WTC11 (cell line): ENCODE results near the gene GABBR1. TPM values are rescaled to one million over a fixed set of nuclear protein-coding genes. Genes with fewer than 3 reads are reported as not detected.

Experiments used
- ATAC-seq: fragments of 200-7000 bp; cut with Tn5 transposase; 2 replicates; pipeline ENCODE4 v1.10.0; 2021; ENCODE audit warnings: mild to moderate bottlenecking, moderate library complexity
- CTCF ChIA-PET: fragments of 300-600 bp; sonication (Branson Sonifier 250); formaldehyde crosslinking; loops from one replicate; lab custom pipeline; 2021; ENCODE audit warnings: antibody characterized with exemption; lab: Charles Lee
- POLR2A ChIA-PET: fragments of 350-600 bp; sonication (Branson Sonifier 250); formaldehyde crosslinking; loops from one replicate; lab custom pipeline; 2021; ENCODE audit warnings: antibody characterized with exemption; lab: Charles Lee
- DNase-seq: peaks from one replicate; pipeline ENCODE4 v3.0.0; 2021; ENCODE audit warnings: low spot score
- H3K27ac Mint-ChIP-seq: 2 replicates; pipeline ENCODE4 v1.8.0; 2021; ENCODE audit warnings: mixed read lengths
- H3K27me3 Mint-ChIP-seq: 2 replicates; pipeline ENCODE4 v1.8.0; 2021; ENCODE audit warnings: low read depth, mild to moderate bottlenecking, moderate library complexity, mixed read lengths
- H3K36me3 Mint-ChIP-seq: 2 replicates; pipeline ENCODE4 v1.8.0; 2021; ENCODE audit warnings: mixed read lengths
- H3K4me1 Mint-ChIP-seq: 2 replicates; pipeline ENCODE4 v1.8.0; 2022; ENCODE audit warnings: mixed read lengths
- H3K4me3 Mint-ChIP-seq: 2 replicates; pipeline ENCODE4 v1.8.0; 2021; ENCODE audit warnings: mild to moderate bottlenecking, moderate library complexity, mixed read lengths
- H3K9me3 Mint-ChIP-seq: 2 replicates; pipeline ENCODE4 v1.8.0; 2021; ENCODE audit warnings: mixed read lengths
- ELF4 ChIP-seq: sonication (generic); formaldehyde crosslinking; IDR thresholded peaks from 2 replicates; pipeline ENCODE4 v1.8.1; 2022; ENCODE audit warnings: low read depth, mild to moderate bottlenecking, moderate library complexity, missing genetic modification reagents
- ETV6 ChIP-seq: sonication (generic); formaldehyde crosslinking; IDR thresholded peaks from 2 replicates; pipeline ENCODE4 v1.8.1; 2022; ENCODE audit warnings: mild to moderate bottlenecking, missing genetic modification reagents
- GABPB1 ChIP-seq: sonication (generic); formaldehyde crosslinking; IDR thresholded peaks from 2 replicates; pipeline ENCODE4 v1.8.1; 2023; ENCODE audit warnings: mild to moderate bottlenecking, missing genetic modification reagents
- JUN ChIP-seq: sonication (generic); formaldehyde crosslinking; IDR thresholded peaks from 2 replicates; pipeline ENCODE4 v1.8.0; 2023; ENCODE audit warnings: mild to moderate bottlenecking, missing genetic modification reagents
- TEAD1 ChIP-seq: sonication (generic); formaldehyde crosslinking; IDR thresholded peaks from 2 replicates; pipeline ENCODE4 v1.8.0; 2022; ENCODE audit warnings: mild to moderate bottlenecking, missing genetic modification reagents
- ZNF138 ChIP-seq: sonication (generic); formaldehyde crosslinking; conservative IDR thresholded peaks from 2 replicates; pipeline ENCODE4 v1.8.1; 2022; ENCODE audit warnings: mild to moderate bottlenecking, moderate library complexity, missing genetic modification reagents
- ZNF232 ChIP-seq: sonication (generic); formaldehyde crosslinking; IDR thresholded peaks from 2 replicates; pipeline ENCODE4 v1.8.0; 2022; ENCODE audit warnings: mild to moderate bottlenecking, missing genetic modification reagents
- ZNF671 ChIP-seq: fragments of 250-450 bp; sonication (Bioruptor Pico); IDR thresholded peaks from 2 replicates; pipeline ENCODE4 v1.8.0; 2021; ENCODE audit warnings: mild to moderate bottlenecking
- total RNA-seq: library from RNA; stranded (reverse); gene quantifications from 3 replicates; pipeline ENCODE4 v1.2.3, GENCODE V29; 2021
- TF ChIP-seq, protein P1 (sequence below): fragments of 250-450 bp; sonication (Bioruptor Pico); IDR thresholded peaks from 2 replicates; pipeline ENCODE4 v1.9.0; 2021; ENCODE audit warnings: mild to moderate bottlenecking
- TF ChIP-seq, protein P2 (sequence below): sonication (generic); formaldehyde crosslinking; IDR thresholded peaks from 2 replicates; pipeline ENCODE4 v1.8.1; 2022; ENCODE audit warnings: mild to moderate bottlenecking, missing genetic modification reagents, moderate library complexity, borderline replicate concordance
- TF ChIP-seq, protein P3 (sequence below): fragments of 250-450 bp; sonication (Bioruptor Pico); IDR thresholded peaks from 2 replicates; pipeline ENCODE4 v1.8.0; 2021; ENCODE audit warnings: mild to moderate bottlenecking

The GABBR1 gene
- total RNA-seq, 1 experiment from 2014 or later, result 107 TPM

DNA sequence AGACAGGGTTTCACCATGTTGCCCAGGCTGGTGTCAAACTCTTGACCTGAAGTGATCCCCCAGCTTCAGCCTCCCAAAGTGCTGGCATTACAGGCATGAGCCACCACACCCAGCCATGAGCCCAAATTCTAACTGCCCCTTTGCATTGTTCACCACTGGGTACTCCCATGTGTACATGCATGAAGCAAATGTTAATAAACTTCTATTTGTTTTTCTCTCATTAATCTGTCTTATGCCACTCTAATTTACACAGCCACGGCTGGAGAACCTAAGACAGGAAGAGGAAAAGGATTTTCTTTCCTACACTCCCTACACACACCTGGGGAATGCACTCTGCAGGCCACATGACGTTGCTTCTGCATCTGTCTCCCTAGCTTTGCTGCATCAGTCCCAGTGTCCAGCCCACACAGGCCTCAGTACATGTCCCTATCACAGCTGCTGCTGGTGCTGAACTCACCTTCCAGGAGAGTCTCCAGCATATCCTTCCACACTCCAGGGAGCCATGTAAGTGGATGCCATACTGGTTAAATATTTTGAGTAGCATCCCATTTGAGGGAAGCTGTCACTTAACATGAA is 34.7 kb downstream of the GABBR1 start:
- Mint-ChIP-seq H3K27ac (peak overlapping the region; percentile 50), H3K4me3 (no peak overlapping the region), H3K4me1 (peaks cover 39% of the 10 kb centered on the region), H3K9me3 (0 out of 2 replicates have a peak, but pooled peaks cover 3% of the 10 kb centered on the region), H3K27me3 (no peaks in the 10 kb centered on the region), H3K36me3 (peaks cover 41% of the 10 kb centered on the region)
- TF ChIP-seq GABPB1 (CRISPR knock-in tag), result no peak
- 0 out of 2 replicates have a peak, but pooled peaks have one; percentile 20 for TF ChIP-seq ETV6 (CRISPR knock-in tag)
- TF ChIP-seq TEAD1 (CRISPR knock-in tag), result peak; percentile 68; the same call in 1 of the 2 replicates
- TF ChIP-seq, protein P1, sequence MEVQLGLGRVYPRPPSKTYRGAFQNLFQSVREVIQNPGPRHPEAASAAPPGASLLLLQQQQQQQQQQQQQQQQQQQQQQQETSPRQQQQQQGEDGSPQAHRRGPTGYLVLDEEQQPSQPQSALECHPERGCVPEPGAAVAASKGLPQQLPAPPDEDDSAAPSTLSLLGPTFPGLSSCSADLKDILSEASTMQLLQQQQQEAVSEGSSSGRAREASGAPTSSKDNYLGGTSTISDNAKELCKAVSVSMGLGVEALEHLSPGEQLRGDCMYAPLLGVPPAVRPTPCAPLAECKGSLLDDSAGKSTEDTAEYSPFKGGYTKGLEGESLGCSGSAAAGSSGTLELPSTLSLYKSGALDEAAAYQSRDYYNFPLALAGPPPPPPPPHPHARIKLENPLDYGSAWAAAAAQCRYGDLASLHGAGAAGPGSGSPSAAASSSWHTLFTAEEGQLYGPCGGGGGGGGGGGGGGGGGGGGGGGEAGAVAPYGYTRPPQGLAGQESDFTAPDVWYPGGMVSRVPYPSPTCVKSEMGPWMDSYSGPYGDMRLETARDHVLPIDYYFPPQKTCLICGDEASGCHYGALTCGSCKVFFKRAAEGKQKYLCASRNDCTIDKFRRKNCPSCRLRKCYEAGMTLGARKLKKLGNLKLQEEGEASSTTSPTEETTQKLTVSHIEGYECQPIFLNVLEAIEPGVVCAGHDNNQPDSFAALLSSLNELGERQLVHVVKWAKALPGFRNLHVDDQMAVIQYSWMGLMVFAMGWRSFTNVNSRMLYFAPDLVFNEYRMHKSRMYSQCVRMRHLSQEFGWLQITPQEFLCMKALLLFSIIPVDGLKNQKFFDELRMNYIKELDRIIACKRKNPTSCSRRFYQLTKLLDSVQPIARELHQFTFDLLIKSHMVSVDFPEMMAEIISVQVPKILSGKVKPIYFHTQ (CRISPR knock-in tag), result 0 out of 2 replicates have a peak, but pooled peaks have one; percentile 24
- no peak for TF ChIP-seq ZNF138 (CRISPR knock-in tag)
- CTCF ChIA-PET, result interaction anchor here (0.5 to 1.5 kb wide), 4 partner anchors 27 to 674 kb away, joined by 3 to 4 read pairs (median 4); no protein-coding TSS in a partner anchor
- DNase-seq, result no peak
- peak; percentile 27 for ATAC-seq
- POLR2A ChIA-PET, result interaction anchor here (0.7 to 0.8 kb wide), 2 partner anchors 26 to 480 kb away, joined by 3 read pairs; no protein-coding TSS in a partner anchor

DNA sequence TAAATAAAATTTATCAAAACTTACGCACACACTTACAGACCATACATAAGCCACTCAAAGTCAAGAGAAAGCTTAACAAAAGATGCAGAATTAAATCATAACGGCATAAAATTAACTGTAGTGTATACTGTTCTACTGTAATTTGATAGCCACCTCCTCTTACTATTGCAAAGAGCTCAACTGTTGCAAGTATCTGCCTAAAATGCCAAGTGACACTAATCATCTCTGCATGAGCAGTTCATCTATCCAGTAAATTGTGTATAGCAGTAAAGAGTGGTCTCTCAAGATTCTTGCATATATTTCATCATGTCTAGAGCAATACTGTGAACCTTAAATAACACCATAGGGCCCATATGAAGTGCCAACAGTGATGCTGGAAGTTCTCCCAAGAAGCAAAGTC is 35.8 kb downstream of the GABBR1 start:
- TF ChIP-seq ELF4 (CRISPR knock-in tag) (no peak), ZNF232 (no peak), TEAD1 (CRISPR knock-in tag) (no peak), JUN (no peak)
- TF ChIP-seq, protein P1 (CRISPR knock-in tag), result no peak; the same call in 1 of the 2 replicates
- TF ChIP-seq, protein P2, sequence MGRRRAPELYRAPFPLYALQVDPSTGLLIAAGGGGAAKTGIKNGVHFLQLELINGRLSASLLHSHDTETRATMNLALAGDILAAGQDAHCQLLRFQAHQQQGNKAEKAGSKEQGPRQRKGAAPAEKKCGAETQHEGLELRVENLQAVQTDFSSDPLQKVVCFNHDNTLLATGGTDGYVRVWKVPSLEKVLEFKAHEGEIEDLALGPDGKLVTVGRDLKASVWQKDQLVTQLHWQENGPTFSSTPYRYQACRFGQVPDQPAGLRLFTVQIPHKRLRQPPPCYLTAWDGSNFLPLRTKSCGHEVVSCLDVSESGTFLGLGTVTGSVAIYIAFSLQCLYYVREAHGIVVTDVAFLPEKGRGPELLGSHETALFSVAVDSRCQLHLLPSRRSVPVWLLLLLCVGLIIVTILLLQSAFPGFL (CRISPR knock-in tag), result no peak
- Mint-ChIP-seq H3K4me1 (peaks cover 32% of the 10 kb centered on the region), H3K9me3 (0 out of 2 replicates have a peak, but pooled peaks cover 3% of the 10 kb centered on the region), H3K27me3 (no peaks in the 10 kb centered on the region), H3K4me3 (no peak overlapping the region), H3K27ac (no peak overlapping the region), H3K36me3 (peaks cover 31% of the 10 kb centered on the region)
- ATAC-seq, result no peak
- CTCF ChIA-PET, result interaction anchor here (1.0 kb wide), 2 partner anchors 73 to 221 kb away, joined by 3 to 4 read pairs; no protein-coding TSS in a partner anchor
- no peak for DNase-seq
- POLR2A ChIA-PET, result interaction anchor here (0.6 to 0.7 kb wide), 3 partner anchors 8 to 621 kb away, joined by 3 read pairs; no protein-coding TSS in a partner anchor

DNA sequence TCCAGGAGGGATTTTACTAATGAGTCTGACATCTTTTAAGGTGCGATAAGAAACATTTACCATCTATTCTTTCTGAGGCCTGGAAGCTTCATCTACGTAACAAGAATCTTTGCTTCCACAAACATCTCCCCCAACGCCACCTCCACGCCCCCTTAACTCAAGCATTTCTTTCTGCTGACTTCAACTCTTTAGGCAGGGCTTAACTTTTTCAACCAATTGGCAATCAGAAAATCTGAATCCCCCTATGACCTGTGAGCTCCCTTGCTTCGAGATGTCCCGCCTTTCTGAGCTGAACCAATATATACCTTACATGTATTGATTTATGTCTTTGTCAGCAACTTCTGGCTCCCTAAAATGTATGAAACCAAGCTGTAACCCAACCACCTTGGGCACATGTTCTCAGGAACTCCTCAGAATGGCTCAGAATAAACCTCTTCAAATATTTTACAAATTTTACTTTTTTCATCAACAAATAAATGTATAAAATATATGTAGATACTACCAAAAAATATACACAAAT is 36.5 kb downstream of the GABBR1 start:
- Mint-ChIP-seq H3K9me3 (0 out of 2 replicates have a peak, but pooled peaks cover 3% of the 10 kb centered on the region), H3K36me3 (peaks cover 24% of the 10 kb centered on the region), H3K27me3 (no peaks in the 10 kb centered on the region), H3K27ac (no peak overlapping the region; the same call in 1 of the 2 replicates), H3K4me1 (peaks cover 32% of the 10 kb centered on the region), H3K4me3 (no peak overlapping the region)
- CTCF ChIA-PET, result interaction anchor here (1.0 to 1.2 kb wide), 2 partner anchors 57 to 220 kb away, joined by 4 to 5 read pairs; no protein-coding TSS in a partner anchor
- DNase-seq (no peak), ATAC-seq (peak; percentile 31)
- POLR2A ChIA-PET, result no interaction called here
- TF ChIP-seq, protein P3, sequence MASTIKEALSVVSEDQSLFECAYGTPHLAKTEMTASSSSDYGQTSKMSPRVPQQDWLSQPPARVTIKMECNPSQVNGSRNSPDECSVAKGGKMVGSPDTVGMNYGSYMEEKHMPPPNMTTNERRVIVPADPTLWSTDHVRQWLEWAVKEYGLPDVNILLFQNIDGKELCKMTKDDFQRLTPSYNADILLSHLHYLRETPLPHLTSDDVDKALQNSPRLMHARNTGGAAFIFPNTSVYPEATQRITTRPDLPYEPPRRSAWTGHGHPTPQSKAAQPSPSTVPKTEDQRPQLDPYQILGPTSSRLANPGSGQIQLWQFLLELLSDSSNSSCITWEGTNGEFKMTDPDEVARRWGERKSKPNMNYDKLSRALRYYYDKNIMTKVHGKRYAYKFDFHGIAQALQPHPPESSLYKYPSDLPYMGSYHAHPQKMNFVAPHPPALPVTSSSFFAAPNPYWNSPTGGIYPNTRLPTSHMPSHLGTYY (CRISPR knock-in tag), result 0 out of 2 replicates have a peak, but pooled peaks have one; percentile 4
- TF ChIP-seq ZNF671, result no peak
